Tibial artery (tissue), 4 donors: ENCODE data around the gene PHACTR1.

ENCODE experiments used
- DNase-seq, 2 donors: peaks; one replicate each; pipeline ENCODE4 v3.0.0-alpha.2; 2019
- H3K27ac ChIP-seq, 2 donors: fragments of 200-600 bp; sonication (generic) in 1 of 2; 1 replicate in 1 of 2; 2 replicates in 1 of 2; pipeline ENCODE4 v1.5.1; 2018 to 2019; ENCODE audit warnings: mild to moderate bottlenecking in 1 of 2
- H3K27me3 ChIP-seq, 2 donors: fragments of 200-600 bp; sonication (generic) in 1 of 2; one replicate each; pipeline versions ENCODE4 v1.5.1 to v1.6.0; 2016 to 2019
- H3K36me3 ChIP-seq, 3 donors: fragments of 200-600 bp; sonication (generic) in 2 of 3; one replicate each; pipeline ENCODE4 v1.5.1; 2016 to 2019; ENCODE audit warnings: mild to moderate bottlenecking in 2 of 3
- H3K4me1 ChIP-seq, 4 donors: fragments of 200-600 bp; sonication (generic) in 2 of 4; 1 replicate in 3 of 4; 2 replicates in 1 of 4; pipeline ENCODE4 v1.5.1; 2016 to 2019
- H3K4me3 ChIP-seq, 2 donors: fragments of 200-600 bp; sonication (generic) in 1 of 2; 1 replicate in 1 of 2; 2 replicates in 1 of 2; pipeline ENCODE4 v1.5.1; 2018 to 2019; ENCODE audit warnings: mild to moderate bottlenecking in 2 of 2
- H3K9me3 ChIP-seq, 3 donors: fragments of 200-600 bp; sonication (generic) in 1 of 3; one replicate each; pipeline ENCODE4 v1.5.1; 2016 to 2019
- CTCF ChIP-seq, 2 experiments: fragments of 200-600 bp in 1 of 2; fragments of 450-650 bp in 1 of 2; IDR thresholded peaks; one replicate each; pipeline ENCODE4 v1.5.1; 2017 to 2019; ENCODE audit warnings: antibody characterized with exemption in 2 of 2, mild to moderate bottlenecking in 1 of 2, moderate library complexity in 1 of 2
- intact Hi-C: fragments of 100-400 bp; cut with DNase I; formaldehyde crosslinking; loops from one replicate; pipeline ENCODE4 v1.15.0; 2023; ENCODE audit warnings: low total_unique reads

Gene PHACTR1

DNA sequence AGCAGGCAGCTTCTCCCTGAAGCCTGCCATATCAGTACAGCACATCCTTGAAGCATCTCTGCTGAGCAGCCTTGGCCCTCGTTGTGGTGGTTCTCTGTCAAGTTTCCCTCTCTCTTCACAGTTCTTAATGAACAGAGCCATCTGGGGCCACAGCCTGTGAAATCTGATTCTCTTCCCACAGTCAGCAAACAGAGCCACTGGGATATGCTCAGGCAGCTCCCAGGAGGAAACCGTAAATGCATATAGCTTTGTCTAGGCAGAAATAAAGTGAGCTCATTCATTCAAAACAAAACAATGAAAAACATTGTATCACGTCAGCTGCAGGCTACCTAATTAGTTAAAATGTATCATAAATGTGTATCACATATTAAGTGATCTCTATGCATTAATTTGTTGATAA is 531.5 kb downstream of the PHACTR1 start:
- no peaks in the 10 kb centered on the region for H3K9me3 ChIP-seq
- no peaks in the 10 kb centered on the region for H3K4me1 ChIP-seq
- no peak for TF ChIP-seq CTCF (IDR thresholded peaks at IDR 0.05)
- no peaks in the 10 kb centered on the region for H3K27me3 ChIP-seq
- intact Hi-C loops: no loop called here
- peaks cover 5 to 12% (median 9%) of the 10 kb centered on the region in 3 donors for H3K36me3 ChIP-seq
- no peak overlapping the region for H3K27ac ChIP-seq
- DNase-seq: no peak
- no peak overlapping the region for H3K4me3 ChIP-seq

GRCh38 chr6:13248584-13248985 is 532.0 kb downstream of the PHACTR1 start:
- H3K4me3 ChIP-seq: no peak overlapping the region
- H3K27me3 ChIP-seq: no peaks in the 10 kb centered on the region
- no peaks in the 10 kb centered on the region for H3K4me1 ChIP-seq
- H3K27ac ChIP-seq: no peak overlapping the region
- no peaks in the 10 kb centered on the region for H3K9me3 ChIP-seq
- intact Hi-C loops: no loop called here
- no peak for TF ChIP-seq CTCF (IDR thresholded peaks at IDR 0.05)
- peaks cover 7 to 17% (median 10%) of the 10 kb centered on the region in 3 donors for H3K36me3 ChIP-seq
- no peak for DNase-seq

DNA sequence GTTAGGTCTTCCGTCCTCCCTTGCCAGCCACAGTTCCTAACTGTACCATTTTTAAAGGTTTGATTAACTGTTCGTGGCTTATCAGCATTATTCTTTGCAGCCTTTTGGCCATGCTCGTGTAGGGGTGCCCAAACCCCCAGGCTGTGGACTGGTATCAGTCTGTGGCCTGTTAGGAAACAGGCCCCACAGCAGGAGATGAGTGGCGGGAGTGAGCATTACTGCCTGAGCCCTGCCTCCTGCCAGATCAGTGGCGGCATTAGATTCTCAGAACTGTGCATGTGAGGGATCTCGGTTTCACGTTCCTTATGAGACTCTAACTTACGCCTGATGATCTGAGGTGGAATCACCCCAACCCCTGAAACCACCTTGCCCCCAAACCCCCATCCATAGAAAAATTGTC is 532.4 kb downstream of the PHACTR1 start:
- peaks cover 10 to 17% (median 11%) of the 10 kb centered on the region in 3 donors for H3K36me3 ChIP-seq
- no peak for DNase-seq

GRCh38 chr6:13249817-13250216 is 533.2 kb downstream of the PHACTR1 start:
- Histone ChIP-seq H3K36me3 (peaks cover 10 to 17% (median 13%) of the 10 kb centered on the region in 3 donors), H3K9me3 (no peaks in the 10 kb centered on the region), H3K4me3 (no peak overlapping the region), H3K27ac (no peak overlapping the region), H3K4me1 (no peaks in the 10 kb centered on the region), H3K27me3 (no peaks in the 10 kb centered on the region)
- DNase-seq: no peak
- no peak for TF ChIP-seq CTCF (IDR thresholded peaks at IDR 0.05)
- intact Hi-C loops: no loop called here

More for the DNA sequence above, 532.4 kb downstream of the PHACTR1 start:
- H3K4me3 ChIP-seq: no peak overlapping the region
- intact Hi-C loops: no loop called here
- H3K27me3 ChIP-seq: no peaks in the 10 kb centered on the region
- H3K27ac ChIP-seq: no peak overlapping the region
- H3K9me3 ChIP-seq: no peaks in the 10 kb centered on the region
- TF ChIP-seq CTCF (IDR thresholded peaks at IDR 0.05): no peak
- no peaks in the 10 kb centered on the region for H3K4me1 ChIP-seq

DNA sequence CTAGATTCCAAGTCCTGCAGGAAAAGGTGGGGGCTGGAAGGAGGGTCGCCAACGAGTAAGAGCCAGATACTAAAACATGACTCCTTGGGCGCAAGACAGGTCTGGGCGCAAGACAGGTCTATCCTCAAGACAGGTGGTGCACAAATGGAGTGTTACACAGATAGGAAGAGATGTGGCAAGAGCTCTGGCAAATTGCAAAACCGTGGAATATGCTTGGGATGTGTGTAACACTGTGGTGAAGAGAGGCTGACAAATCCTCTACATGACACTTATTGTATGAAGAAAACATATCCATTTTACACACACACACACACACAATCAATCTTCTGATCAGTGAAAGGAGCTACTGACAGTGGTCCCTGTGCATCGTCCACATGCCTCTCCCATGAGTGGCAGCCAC is 534.1 kb downstream of the PHACTR1 start:
- no peak for TF ChIP-seq CTCF (IDR thresholded peaks at IDR 0.05)
- peaks cover 13 to 26% (median 21%) of the 10 kb centered on the region in 3 donors for H3K36me3 ChIP-seq
- intact Hi-C loops: no loop called here
- H3K4me1 ChIP-seq: no peaks in the 10 kb centered on the region
- no peak overlapping the region for H3K27ac ChIP-seq
- H3K9me3 ChIP-seq: peaks cover 0 to 2% (median under 1%) of the 10 kb centered on the region in 3 donors
- no peak overlapping the region for H3K4me3 ChIP-seq
- no peak for DNase-seq
- H3K27me3 ChIP-seq: no peaks in the 10 kb centered on the region

GRCh38 chr6:13251242-13251641 is 534.7 kb downstream of the PHACTR1 start:
- TF ChIP-seq CTCF (IDR thresholded peaks at IDR 0.05): no peak
- H3K4me3 ChIP-seq: no peak overlapping the region
- no peak for DNase-seq
- H3K36me3 ChIP-seq: peaks cover 19 to 30% (median 26%) of the 10 kb centered on the region in 3 donors
- no peak overlapping the region for H3K27ac ChIP-seq
- peaks cover 0 to 8% (median 3%) of the 10 kb centered on the region in 3 donors for H3K9me3 ChIP-seq
- H3K27me3 ChIP-seq: no peaks in the 10 kb centered on the region
- intact Hi-C loops: no loop called here
- no peaks in the 10 kb centered on the region for H3K4me1 ChIP-seq
